HepG2 (cell line): ENCODE results near the gene CCK. TPM values are rescaled to one million over a fixed set of nuclear protein-coding genes. Genes with fewer than 3 reads are reported as not detected.
A peak's percentile ranks its signal among the peaks of the same experiment; 100 is the strongest.

Source experiments
- HOXA3 ChIP-seq: sonication (generic); formaldehyde crosslinking; IDR thresholded peaks from 2 replicates; pipeline ENCODE4 v1.5.0; 2020; ENCODE audit warnings: missing genetic modification reagents
- KDM3A ChIP-seq: IDR thresholded peaks from 2 replicates; pipeline ENCODE4 v1.6.1; 2018; ENCODE audit warnings: low read depth, missing compliant biosample characterization
- SOX13 ChIP-seq, 3 experiments: fragments of 450-650 bp in 1 of 3; sonication (generic) in 1 of 3; formaldehyde crosslinking in 1 of 3; IDR thresholded peaks in 2 of 3; conservative IDR thresholded peaks in 1 of 3; 2 replicates each; pipeline versions ENCODE4 v1.5.0 to v1.6.1; 2016 to 2020; ENCODE audit warnings: antibody characterized with exemption in 1 of 3, mild to moderate bottlenecking in 1 of 3, missing compliant biosample characterization in 1 of 3, missing genetic modification reagents in 1 of 3, moderate library complexity in 1 of 3
- SP5 ChIP-seq: IDR thresholded peaks from 2 replicates; pipeline ENCODE4 v1.6.1; 2016; ENCODE audit warnings: low read depth, borderline replicate concordance
- SPEN ChIP-seq: sonication (generic); formaldehyde crosslinking; IDR thresholded peaks from 2 replicates; pipeline ENCODE4 v1.5.1; 2020; ENCODE audit warnings: low read depth, mild to moderate bottlenecking, missing genetic modification reagents
- U2AF2 ChIP-seq: fragments of 200-400 bp; formaldehyde crosslinking; IDR thresholded peaks from 2 replicates; pipeline ENCODE4 v1.6.1; 2017; ENCODE audit warnings: low read depth, mild to moderate bottlenecking, low read length
- ZNF441 ChIP-seq: sonication (generic); formaldehyde crosslinking; IDR thresholded peaks from 2 replicates; pipeline ENCODE4 v1.7.0; 2021; ENCODE audit warnings: missing genetic modification reagents, borderline replicate concordance
- ZNF629 ChIP-seq: sonication (generic); formaldehyde crosslinking; conservative IDR thresholded peaks from 2 replicates; pipeline ENCODE4 v1.5.0; 2020; ENCODE audit warnings: missing genetic modification reagents
- ZNF746 ChIP-seq: sonication (generic); formaldehyde crosslinking; IDR thresholded peaks from 2 replicates; pipeline ENCODE4 v1.8.0; 2022; ENCODE audit warnings: mild to moderate bottlenecking, missing genetic modification reagents
- ZNF777 ChIP-seq: sonication (generic); formaldehyde crosslinking; IDR thresholded peaks from 2 replicates; pipeline ENCODE4 v1.4.0; 2020; ENCODE audit warnings: missing genetic modification reagents
- ZNF792 ChIP-seq: IDR thresholded peaks from 2 replicates; pipeline ENCODE4 v1.6.1; 2016
- polyA plus RNA-seq, 8 experiments: library from polyadenylated mRNA; depleted of rRNA in 3 of 8; stranded (reverse) in 7 of 8; unstranded in 1 of 8; fragments of >200 nt; fragmentation: Illumina TruSeq in 4 of 8; extraction: Trizol in 4 of 8; gene quantifications; 2 replicates each; pipeline versions ENCODE4 v1.2.1 to v1.2.3, GENCODE V29; 2011 to 2016; ENCODE audit warnings: low read depth in 4 of 8, missing spikeins in 1 of 8, mixed read lengths in 1 of 8; ENCODE audit not compliant: insufficient read depth in 1 of 8
- total RNA-seq, 5 experiments: library from RNA; depleted of rRNA; stranded (reverse); fragments of >200 nt; fragmentation: Illumina TruSeq; extraction: Trizol; gene quantifications; 2 replicates each; pipeline ENCODE4 v1.2.3, GENCODE V29; 2016; ENCODE audit warnings: low read depth in 1 of 5
- TF ChIP-seq, protein P1 (sequence below): sonication (generic); formaldehyde crosslinking; conservative IDR thresholded peaks from 2 replicates; pipeline ENCODE4 v1.4.0; 2020; ENCODE audit warnings: mild to moderate bottlenecking, missing genetic modification reagents, moderate library complexity
- TF ChIP-seq, protein P2 (sequence below): IDR thresholded peaks from 2 replicates; pipeline ENCODE4 v1.6.1; 2012; ENCODE audit warnings: low read depth, low read length, improper control_type of control experiment
- TF ChIP-seq, protein P3 (sequence below): IDR thresholded peaks from 2 replicates; pipeline ENCODE4 v1.6.1; 2016; ENCODE audit warnings: low read depth
- TF ChIP-seq, protein P4 (sequence below): sonication (generic); formaldehyde crosslinking; IDR thresholded peaks from 2 replicates; pipeline ENCODE4 v1.4.0; 2020; ENCODE audit warnings: missing genetic modification reagents
- TF ChIP-seq, protein P5 (sequence below): IDR thresholded peaks from 2 replicates; pipeline ENCODE4 v1.6.1; 2016
- TF ChIP-seq, protein P6 (sequence below): sonication (generic); formaldehyde crosslinking; IDR thresholded peaks from 2 replicates; pipeline ENCODE4 v1.8.0; 2022; ENCODE audit warnings: mild to moderate bottlenecking, missing genetic modification reagents, moderate library complexity

The CCK gene
- total and polyA plus RNA-seq, 2 of the 13 experiments (the other 11 are each of a cell fraction or from before 2014, with no cell fraction given) = not detected

DNA sequence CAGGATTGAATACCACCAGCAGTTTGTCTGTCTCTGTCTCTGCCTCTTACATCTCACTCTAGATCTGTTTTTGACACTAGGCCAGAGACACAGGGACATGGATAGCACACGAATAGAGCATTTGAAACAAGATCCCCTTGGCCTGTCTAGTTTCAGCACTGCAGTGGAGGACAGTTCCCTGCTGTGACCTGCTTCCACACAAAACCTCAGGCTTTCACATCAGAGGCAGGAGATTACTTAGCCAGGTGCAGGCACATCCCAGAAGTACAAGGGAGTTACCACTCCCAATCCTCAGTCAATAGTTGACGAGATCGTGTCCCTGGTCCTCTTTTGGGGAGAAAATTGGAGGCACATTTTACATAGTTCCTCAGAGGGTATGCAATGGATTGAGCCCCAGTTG, 34.0 kb upstream of the CCK start (continued):
- TF ChIP-seq ZNF792 (CRISPR knock-in tag) (peak; percentile 60; the same call in 1 of the 2 replicates), U2AF2 (no peak), SPEN (CRISPR knock-in tag) (no peak), KDM3A (CRISPR knock-in tag) (no peak), SOX13 (IDR thresholded peaks at IDR 0.05) (no peak), SOX13 (CRISPR knock-in tag; conservative IDR thresholded peaks at IDR 0.05 in 1 of 2, IDR thresholded peaks at IDR 0.05 in 1 of 2) (0 out of 4 replicates have a peak, but pooled peaks of 1 of the 2 experiments have one; percentile 8), SP5 (CRISPR knock-in tag) (no peak), HOXA3 (CRISPR knock-in tag) (no peak), ZNF629 (CRISPR knock-in tag) (no peak), ZNF777 (CRISPR knock-in tag) (no peak), ZNF441 (no peak), ZNF746 (CRISPR knock-in tag) (no peak)
- TF ChIP-seq, protein P1, sequence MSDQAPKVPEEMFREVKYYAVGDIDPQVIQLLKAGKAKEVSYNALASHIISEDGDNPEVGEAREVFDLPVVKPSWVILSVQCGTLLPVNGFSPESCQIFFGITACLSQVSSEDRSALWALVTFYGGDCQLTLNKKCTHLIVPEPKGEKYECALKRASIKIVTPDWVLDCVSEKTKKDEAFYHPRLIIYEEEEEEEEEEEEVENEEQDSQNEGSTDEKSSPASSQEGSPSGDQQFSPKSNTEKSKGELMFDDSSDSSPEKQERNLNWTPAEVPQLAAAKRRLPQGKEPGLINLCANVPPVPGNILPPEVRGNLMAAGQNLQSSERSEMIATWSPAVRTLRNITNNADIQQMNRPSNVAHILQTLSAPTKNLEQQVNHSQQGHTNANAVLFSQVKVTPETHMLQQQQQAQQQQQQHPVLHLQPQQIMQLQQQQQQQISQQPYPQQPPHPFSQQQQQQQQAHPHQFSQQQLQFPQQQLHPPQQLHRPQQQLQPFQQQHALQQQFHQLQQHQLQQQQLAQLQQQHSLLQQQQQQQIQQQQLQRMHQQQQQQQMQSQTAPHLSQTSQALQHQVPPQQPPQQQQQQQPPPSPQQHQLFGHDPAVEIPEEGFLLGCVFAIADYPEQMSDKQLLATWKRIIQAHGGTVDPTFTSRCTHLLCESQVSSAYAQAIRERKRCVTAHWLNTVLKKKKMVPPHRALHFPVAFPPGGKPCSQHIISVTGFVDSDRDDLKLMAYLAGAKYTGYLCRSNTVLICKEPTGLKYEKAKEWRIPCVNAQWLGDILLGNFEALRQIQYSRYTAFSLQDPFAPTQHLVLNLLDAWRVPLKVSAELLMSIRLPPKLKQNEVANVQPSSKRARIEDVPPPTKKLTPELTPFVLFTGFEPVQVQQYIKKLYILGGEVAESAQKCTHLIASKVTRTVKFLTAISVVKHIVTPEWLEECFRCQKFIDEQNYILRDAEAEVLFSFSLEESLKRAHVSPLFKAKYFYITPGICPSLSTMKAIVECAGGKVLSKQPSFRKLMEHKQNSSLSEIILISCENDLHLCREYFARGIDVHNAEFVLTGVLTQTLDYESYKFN (CRISPR knock-in tag) = no peak
- TF ChIP-seq, protein P2, sequence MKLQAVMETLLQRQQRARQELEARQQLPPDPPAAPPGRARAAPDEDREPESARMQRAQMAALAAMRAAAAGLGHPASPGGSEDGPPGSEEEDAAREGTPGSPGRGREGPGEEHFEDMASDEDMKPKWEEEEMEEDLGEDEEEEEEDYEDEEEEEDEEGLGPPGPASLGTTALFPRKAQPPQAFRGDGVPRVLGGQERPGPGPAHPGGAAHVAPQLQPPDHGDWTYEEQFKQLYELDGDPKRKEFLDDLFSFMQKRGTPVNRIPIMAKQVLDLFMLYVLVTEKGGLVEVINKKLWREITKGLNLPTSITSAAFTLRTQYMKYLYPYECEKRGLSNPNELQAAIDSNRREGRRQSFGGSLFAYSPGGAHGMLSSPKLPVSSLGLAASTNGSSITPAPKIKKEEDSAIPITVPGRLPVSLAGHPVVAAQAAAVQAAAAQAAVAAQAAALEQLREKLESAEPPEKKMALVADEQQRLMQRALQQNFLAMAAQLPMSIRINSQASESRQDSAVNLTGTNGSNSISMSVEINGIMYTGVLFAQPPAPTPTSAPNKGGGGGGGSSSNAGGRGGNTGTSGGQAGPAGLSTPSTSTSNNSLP = no peak
- TF ChIP-seq, protein P3, sequence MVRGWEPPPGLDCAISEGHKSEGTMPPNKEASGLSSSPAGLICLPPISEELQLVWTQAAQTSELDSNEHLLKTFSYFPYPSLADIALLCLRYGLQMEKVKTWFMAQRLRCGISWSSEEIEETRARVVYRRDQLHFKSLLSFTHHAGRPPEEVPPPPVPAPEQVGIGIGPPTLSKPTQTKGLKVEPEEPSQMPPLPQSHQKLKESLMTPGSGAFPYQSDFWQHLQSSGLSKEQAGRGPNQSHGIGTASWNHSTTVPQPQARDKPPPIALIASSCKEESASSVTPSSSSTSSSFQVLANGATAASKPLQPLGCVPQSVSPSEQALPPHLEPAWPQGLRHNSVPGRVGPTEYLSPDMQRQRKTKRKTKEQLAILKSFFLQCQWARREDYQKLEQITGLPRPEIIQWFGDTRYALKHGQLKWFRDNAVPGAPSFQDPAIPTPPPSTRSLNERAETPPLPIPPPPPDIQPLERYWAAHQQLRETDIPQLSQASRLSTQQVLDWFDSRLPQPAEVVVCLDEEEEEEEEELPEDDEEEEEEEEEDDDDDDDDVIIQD (CRISPR knock-in tag) = 0 out of 2 replicates have a peak, but pooled peaks have one; percentile 27
- TF ChIP-seq, protein P4, sequence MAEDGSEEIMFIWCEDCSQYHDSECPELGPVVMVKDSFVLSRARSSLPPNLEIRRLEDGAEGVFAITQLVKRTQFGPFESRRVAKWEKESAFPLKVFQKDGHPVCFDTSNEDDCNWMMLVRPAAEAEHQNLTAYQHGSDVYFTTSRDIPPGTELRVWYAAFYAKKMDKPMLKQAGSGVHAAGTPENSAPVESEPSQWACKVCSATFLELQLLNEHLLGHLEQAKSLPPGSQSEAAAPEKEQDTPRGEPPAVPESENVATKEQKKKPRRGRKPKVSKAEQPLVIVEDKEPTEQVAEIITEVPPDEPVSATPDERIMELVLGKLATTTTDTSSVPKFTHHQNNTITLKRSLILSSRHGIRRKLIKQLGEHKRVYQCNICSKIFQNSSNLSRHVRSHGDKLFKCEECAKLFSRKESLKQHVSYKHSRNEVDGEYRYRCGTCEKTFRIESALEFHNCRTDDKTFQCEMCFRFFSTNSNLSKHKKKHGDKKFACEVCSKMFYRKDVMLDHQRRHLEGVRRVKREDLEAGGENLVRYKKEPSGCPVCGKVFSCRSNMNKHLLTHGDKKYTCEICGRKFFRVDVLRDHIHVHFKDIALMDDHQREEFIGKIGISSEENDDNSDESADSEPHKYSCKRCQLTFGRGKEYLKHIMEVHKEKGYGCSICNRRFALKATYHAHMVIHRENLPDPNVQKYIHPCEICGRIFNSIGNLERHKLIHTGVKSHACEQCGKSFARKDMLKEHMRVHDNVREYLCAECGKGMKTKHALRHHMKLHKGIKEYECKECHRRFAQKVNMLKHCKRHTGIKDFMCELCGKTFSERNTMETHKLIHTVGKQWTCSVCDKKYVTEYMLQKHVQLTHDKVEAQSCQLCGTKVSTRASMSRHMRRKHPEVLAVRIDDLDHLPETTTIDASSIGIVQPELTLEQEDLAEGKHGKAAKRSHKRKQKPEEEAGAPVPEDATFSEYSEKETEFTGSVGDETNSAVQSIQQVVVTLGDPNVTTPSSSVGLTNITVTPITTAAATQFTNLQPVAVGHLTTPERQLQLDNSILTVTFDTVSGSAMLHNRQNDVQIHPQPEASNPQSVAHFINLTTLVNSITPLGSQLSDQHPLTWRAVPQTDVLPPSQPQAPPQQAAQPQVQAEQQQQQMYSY (CRISPR knock-in tag) = no peak
- TF ChIP-seq, protein P5, sequence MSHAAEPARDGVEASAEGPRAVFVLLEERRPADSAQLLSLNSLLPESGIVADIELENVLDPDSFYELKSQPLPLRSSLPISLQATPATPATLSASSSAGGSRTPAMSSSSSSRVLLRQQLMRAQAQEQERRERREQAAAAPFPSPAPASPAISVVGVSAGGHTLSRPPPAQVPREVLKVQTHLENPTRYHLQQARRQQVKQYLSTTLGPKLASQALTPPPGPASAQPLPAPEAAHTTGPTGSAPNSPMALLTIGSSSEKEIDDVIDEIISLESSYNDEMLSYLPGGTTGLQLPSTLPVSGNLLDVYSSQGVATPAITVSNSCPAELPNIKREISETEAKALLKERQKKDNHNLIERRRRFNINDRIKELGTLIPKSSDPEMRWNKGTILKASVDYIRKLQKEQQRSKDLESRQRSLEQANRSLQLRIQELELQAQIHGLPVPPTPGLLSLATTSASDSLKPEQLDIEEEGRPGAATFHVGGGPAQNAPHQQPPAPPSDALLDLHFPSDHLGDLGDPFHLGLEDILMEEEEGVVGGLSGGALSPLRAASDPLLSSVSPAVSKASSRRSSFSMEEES (CRISPR knock-in tag) = peak; percentile 60; the same call in 1 of the 2 replicates
- TF ChIP-seq, protein P6, sequence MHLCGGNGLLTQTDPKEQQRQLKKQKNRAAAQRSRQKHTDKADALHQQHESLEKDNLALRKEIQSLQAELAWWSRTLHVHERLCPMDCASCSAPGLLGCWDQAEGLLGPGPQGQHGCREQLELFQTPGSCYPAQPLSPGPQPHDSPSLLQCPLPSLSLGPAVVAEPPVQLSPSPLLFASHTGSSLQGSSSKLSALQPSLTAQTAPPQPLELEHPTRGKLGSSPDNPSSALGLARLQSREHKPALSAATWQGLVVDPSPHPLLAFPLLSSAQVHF = no peak
